ENCODE data around the gene CEP112.

Gene CEP112

GRCh38 chr17:66043419-66043818 is 148.5 kb downstream of the CEP112 start:
- CTCF ChIA-PET: no interaction called here
- H3K27ac ChIP-seq: no peak overlapping the region

GRCh38 chr17:66040402-66040801 is 151.5 kb downstream of the CEP112 start:
- TF ChIP-seq CTCF (conservative IDR thresholded peaks at IDR 0.05; ENCODE audit: low read depth): no peak
- no peak overlapping the region for H3K27ac ChIP-seq
- no peak for DNase-seq (ENCODE audit: low spot score)
- ChIA-PET POLR2A (ENCODE audit: low non-redundant PET) (no interaction called here), CTCF (interaction anchor here (0.7 kb wide), 1 partner anchor 484 kb away, joined by 6 read pairs; no protein-coding TSS in a partner anchor)

More at GRCh38 chr17:66043419-66043818, 148.5 kb downstream of the CEP112 start:
- no peak for DNase-seq (ENCODE audit: low spot score)
- no peak for TF ChIP-seq CTCF (conservative IDR thresholded peaks at IDR 0.05; ENCODE audit: low read depth)
- POLR2A ChIA-PET (ENCODE audit: low non-redundant PET): no interaction called here

GRCh38 chr17:66038125-66038524 is 153.8 kb downstream of the CEP112 start:
- ChIA-PET POLR2A (ENCODE audit: low non-redundant PET) (no interaction called here), CTCF (no interaction called here)
- TF ChIP-seq CTCF (conservative IDR thresholded peaks at IDR 0.05; ENCODE audit: low read depth): no peak
- no peak overlapping the region for H3K27ac ChIP-seq
- DNase-seq (ENCODE audit: low spot score): no peak

- TF ChIP-seq CTCF (conservative IDR thresholded peaks at IDR 0.05; ENCODE audit: low read depth): no peak
- no peak overlapping the region for H3K27ac ChIP-seq
- POLR2A ChIA-PET (ENCODE audit: low non-redundant PET): no interaction called here
- DNase-seq (ENCODE audit: low spot score): no peak
- CTCF ChIA-PET: no interaction called here
Measured at GRCh38 chr17:66037221-66037620, 154.7 kb downstream of the CEP112 start.

- POLR2A ChIA-PET (ENCODE audit: low non-redundant PET): no interaction called here
- CTCF ChIA-PET: no interaction called here
Measured at GRCh38 chr17:66032082-66032712, 159.7 kb downstream of the CEP112 start.

GRCh38 chr17:66025551-66025950 is 166.4 kb downstream of the CEP112 start:
- no peak for DNase-seq (ENCODE audit: low spot score)
- no peak for TF ChIP-seq CTCF (conservative IDR thresholded peaks at IDR 0.05; ENCODE audit: low read depth)
- POLR2A ChIA-PET (ENCODE audit: low non-redundant PET): no interaction called here
- CTCF ChIA-PET: no interaction called here
- H3K27ac ChIP-seq: no peak overlapping the region

More at GRCh38 chr17:66032082-66032712, 159.7 kb downstream of the CEP112 start:
- no peak overlapping the region for H3K27ac ChIP-seq
- TF ChIP-seq CTCF (conservative IDR thresholded peaks at IDR 0.05; ENCODE audit: low read depth): no peak
- DNase-seq (ENCODE audit: low spot score): no peak
